Rectal smooth muscle tissue (tissue), 1 donor: ENCODE results near the gene HERC5.
"Not testable (repeated sequence)": the region's sequence is repeated elsewhere in the genome, so short reads cannot be mapped to it uniquely, and the experiment has no call there.

Source experiments
- H3K27ac ChIP-seq: one replicate; pipeline ENCODE4 v1.7.0; 2013; ENCODE audit warnings: low read depth, low read length, inconsistent platforms
- H3K27me3 ChIP-seq: one replicate; pipeline ENCODE4 v1.7.0; 2013; ENCODE audit warnings: low read length; ENCODE audit not compliant: control insufficient read depth, insufficient read depth
- H3K36me3 ChIP-seq: one replicate; pipeline ENCODE4 v1.7.0; 2013; ENCODE audit warnings: low read length; ENCODE audit not compliant: control insufficient read depth, insufficient read depth
- H3K4me1 ChIP-seq: one replicate; pipeline ENCODE4 v1.7.0; 2013; ENCODE audit warnings: low read length; ENCODE audit not compliant: control insufficient read depth, insufficient read depth
- H3K4me3 ChIP-seq: one replicate; pipeline ENCODE4 v1.7.0; 2013; ENCODE audit warnings: low read length
- H3K9ac ChIP-seq: one replicate; pipeline ENCODE4 v1.7.0; 2013; ENCODE audit warnings: low read length

Gene HERC5

GRCh38 chr4:88531549-88531948 is 74.6 kb downstream of the HERC5 start:
- H3K36me3 ChIP-seq = no peaks in the 10 kb centered on the region
- H3K4me3 ChIP-seq = no peak overlapping the region
- H3K4me1 ChIP-seq = no peaks in the 10 kb centered on the region
- no peaks in the 10 kb centered on the region for H3K27me3 ChIP-seq
- no peak overlapping the region for H3K27ac ChIP-seq
- no peak overlapping the region for H3K9ac ChIP-seq

- no peak overlapping the region for H3K9ac ChIP-seq
- H3K27ac ChIP-seq = no peak overlapping the region
- H3K27me3 ChIP-seq = no peaks in the 10 kb centered on the region
- H3K4me3 ChIP-seq = no peak overlapping the region
- H3K36me3 ChIP-seq = no peaks in the 10 kb centered on the region
- H3K4me1 ChIP-seq = no peaks in the 10 kb centered on the region
These were observed 76.3 kb downstream of the HERC5 start for GRCh38 chr4:88533088-88533790.

GRCh38 chr4:88533937-88534750 is 77.2 kb downstream of the HERC5 start:
- H3K9ac ChIP-seq = no peak overlapping the region
- no peak overlapping the region for H3K27ac ChIP-seq
- H3K36me3 ChIP-seq = no peaks in the 10 kb centered on the region
- no peaks in the 10 kb centered on the region for H3K27me3 ChIP-seq
- H3K4me1 ChIP-seq = no peaks in the 10 kb centered on the region
- no peak overlapping the region for H3K4me3 ChIP-seq

- Histone ChIP-seq H3K9ac (no peak overlapping the region), H3K4me3 (no peak overlapping the region), H3K4me1 (no peaks in the 10 kb centered on the region), H3K27ac (no peak overlapping the region), H3K36me3 (no peaks in the 10 kb centered on the region), H3K27me3 (no peaks in the 10 kb centered on the region)
These were observed 78.3 kb downstream of the HERC5 start for GRCh38 chr4:88535090-88535755.

GRCh38 chr4:88537709-88538108 is 80.8 kb downstream of the HERC5 start:
- Histone ChIP-seq H3K27me3 (no peaks in the 10 kb centered on the region), H3K9ac (no peak overlapping the region)

GRCh38 chr4:88539322-88540068 is 82.6 kb downstream of the HERC5 start:
- not testable (repeated sequence) for H3K4me1 ChIP-seq, H3K4me3 ChIP-seq, H3K27ac ChIP-seq, H3K27me3 ChIP-seq, H3K9ac ChIP-seq, H3K36me3 ChIP-seq

More at GRCh38 chr4:88537709-88538108, 80.8 kb downstream of the HERC5 start:
- Histone ChIP-seq H3K4me1 (no peaks in the 10 kb centered on the region), H3K4me3 (no peak overlapping the region), H3K27ac (no peak overlapping the region), H3K36me3 (no peaks in the 10 kb centered on the region)

GRCh38 chr4:88549815-88550214 is 92.9 kb downstream of the HERC5 start:
- no peaks in the 10 kb centered on the region for H3K4me1 ChIP-seq
- H3K4me3 ChIP-seq = no peak overlapping the region
- H3K27me3 ChIP-seq = no peaks in the 10 kb centered on the region
- H3K36me3 ChIP-seq = no peaks in the 10 kb centered on the region
- no peak overlapping the region for H3K9ac ChIP-seq
- H3K27ac ChIP-seq = no peak overlapping the region
